Endometrial microvascular endothelial cells (primary cell): ENCODE results near the gene CHFR. TPM values are rescaled to one million over a fixed set of nuclear protein-coding genes. Genes with fewer than 3 reads are reported as not detected.
"Not testable (repeated sequence)": the region's sequence is repeated elsewhere in the genome, so short reads cannot be mapped to it uniquely, and the experiment has no call there.

Source experiments
- in situ Hi-C: cut with HindIII; loops from 2 replicates; pipeline ENCODE4 v1.10.0; 2017; ENCODE audit warnings: low sequenced_read_pairs, low pct_unique_long_range_greater_than_20kb; ENCODE audit errors: inconsistent ontology term
- total RNA-seq: library from RNA; depleted of rRNA; stranded (reverse); fragments of >200 nt; gene quantifications from one replicate; pipeline ENCODE4 v1.2.3, GENCODE V29; 2015; ENCODE audit errors: inconsistent ontology term

The CHFR gene
- total RNA-seq, 1 donor from 2014 or later, result 31.5 TPM

DNA sequence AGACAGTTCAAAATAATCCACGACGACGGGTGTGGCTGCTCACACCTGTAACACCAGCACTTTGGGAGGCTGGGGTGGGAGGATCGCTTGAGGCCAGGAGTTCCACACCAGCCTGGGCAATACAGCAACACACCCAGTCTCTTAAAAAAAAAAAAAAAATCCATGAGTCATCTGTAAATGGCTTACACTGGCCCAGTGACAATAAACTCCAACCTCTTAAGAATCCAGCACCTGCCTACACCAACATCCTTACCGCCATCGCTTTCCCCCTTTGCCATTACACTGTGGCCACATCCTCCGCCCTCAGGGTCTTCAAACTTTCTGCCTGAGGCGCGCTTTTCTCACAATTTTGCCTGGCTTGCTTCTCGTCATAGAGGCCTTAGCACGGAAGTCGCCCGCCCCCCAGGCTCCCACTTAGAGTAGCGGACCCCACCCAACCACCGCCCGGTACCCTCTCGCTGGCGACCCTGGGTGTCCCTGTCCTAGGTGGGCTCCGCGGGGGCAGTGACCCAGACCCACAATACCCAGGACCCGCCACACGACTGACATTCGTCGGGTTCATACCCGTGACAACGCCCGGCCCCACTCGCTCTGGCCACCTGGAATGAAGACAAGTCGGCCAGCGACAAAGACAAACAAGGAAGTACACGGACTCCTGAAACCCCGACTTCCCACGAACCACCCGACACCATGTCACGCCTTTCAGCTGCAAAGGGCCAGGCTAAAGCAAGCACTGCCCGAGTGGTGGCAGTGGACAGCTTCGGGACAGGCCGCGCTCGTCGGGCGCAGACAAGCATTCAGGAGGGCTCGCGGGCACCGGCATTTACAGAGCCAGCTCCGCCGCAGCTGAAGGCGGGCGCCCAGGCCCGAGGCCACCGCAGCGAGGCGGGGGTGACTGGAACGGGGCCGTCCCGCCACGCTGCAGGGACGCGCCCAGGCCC is 59.4 kb downstream of the CHFR start:
- in situ Hi-C loops, result no loop called here

DNA sequence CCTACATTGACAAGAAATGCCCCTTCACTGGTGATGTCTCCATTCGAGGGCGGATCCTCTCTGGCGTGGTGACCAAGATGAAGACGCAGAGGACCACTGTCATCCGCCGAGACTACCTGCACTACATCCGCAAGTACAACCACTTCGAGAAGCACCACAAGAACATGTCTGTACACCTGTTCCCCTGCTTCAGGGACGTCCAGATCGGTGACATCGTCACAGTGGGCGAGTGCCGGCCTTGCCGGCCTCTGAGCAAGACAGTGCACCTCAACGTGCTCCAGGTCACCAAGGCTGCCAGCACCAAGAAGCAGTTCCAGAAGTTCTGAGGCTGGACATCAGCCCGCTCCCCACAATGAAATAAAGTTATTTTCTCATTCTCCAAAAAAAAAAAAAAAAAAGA is 61.5 kb downstream of the CHFR start:
- in situ Hi-C loops, result no loop called here

DNA sequence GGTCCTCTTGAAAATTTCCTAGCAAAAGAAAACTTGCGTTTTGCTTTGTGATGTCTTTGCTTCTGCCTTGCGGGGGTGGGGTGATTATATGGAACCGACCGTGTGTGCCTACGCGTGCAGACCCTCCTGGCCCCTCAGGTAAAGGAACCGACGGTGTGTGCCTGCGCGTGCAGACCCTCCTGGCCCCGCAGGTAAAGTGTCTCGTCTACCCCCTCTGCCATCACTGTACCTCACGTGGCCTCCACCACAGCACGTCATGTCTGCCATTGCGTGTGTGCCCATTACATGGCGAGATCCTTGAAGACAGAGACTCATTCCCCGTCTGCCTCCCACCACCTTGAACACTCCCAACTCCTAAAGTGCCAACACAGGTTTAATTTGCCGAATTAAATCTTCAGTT is 62.3 kb downstream of the CHFR start:
- in situ Hi-C loops, result no loop called here

DNA sequence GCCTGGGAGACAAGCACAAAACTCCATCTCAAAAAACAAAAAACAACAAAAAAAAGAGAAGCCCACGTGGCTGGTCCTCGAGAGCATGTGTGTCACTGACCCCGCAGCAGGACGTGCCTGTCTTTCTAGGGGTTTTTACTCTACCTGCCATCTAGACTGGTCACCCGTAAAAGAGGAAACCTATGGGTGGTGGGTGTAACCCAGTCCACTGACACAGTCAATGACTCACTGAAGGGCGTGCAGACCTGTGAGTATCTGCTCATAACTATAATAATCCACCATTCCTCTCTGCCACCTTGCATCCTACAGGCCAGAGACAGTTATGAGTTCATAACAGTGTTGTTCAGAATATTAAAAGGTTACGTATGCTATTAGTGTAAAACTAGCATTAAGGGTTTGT is 63.4 kb downstream of the CHFR start:
- in situ Hi-C loops, result no loop called here

DNA sequence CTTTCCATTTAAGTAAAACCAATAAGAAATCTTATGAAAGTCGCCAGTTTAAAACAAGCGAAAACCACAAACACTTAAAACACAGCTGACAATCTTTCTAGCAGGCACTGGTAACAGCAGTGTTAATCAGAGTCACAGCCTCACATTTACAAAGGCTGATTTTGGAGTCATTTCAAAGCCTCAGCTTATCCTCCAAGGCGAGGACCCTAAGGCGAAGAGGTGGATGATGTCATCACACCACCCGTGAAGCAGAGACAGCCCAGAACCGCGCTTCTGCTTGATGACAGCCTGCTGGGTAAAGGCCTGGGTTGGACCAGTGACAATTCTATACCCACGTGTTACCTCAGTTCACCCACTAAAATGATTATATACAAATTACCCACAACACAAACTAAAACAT is 68.8 kb downstream of the CHFR start:
- in situ Hi-C loops, result no loop called here

DNA sequence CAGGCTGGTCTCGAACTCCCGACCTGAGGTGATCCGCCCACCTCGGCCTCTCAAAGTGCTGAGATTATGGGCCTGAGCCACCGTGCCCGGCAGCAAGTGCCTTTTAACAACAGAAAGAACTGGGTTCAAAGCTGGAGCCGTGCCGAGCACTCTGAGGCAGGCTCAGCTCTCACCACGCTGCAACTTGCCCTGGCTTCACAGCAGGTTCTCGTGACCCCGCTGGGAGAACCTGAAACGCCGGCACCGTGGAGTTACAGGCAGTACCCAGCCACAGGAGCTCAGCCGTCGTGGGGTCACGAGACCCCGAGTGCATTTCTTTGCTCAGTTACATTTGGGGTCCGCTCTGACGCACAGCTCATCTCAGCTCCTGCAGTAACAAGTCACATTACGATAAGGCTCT is 73.2 kb downstream of the CHFR start:
- in situ Hi-C loops, result no loop called here

DNA sequence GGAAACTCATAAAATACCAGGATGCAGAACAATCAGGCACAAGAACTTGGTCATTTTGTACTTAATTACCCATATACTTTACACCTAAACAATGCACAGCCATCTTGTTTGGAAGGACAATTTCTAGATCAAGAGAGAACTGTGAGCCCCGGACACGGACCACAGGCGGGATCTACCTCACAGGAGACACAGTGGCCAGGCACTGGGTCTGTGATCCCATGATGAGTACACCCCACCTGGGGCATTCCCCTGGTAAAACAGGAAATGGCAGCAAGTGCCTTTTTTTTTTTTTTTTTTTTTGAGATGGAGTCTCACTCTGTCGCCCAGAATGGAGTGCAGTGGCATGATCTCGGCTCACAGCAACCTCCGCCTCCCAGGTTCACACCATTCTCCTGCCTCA is 74.0 kb downstream of the CHFR start:
- in situ Hi-C loops, result no loop called here

DNA sequence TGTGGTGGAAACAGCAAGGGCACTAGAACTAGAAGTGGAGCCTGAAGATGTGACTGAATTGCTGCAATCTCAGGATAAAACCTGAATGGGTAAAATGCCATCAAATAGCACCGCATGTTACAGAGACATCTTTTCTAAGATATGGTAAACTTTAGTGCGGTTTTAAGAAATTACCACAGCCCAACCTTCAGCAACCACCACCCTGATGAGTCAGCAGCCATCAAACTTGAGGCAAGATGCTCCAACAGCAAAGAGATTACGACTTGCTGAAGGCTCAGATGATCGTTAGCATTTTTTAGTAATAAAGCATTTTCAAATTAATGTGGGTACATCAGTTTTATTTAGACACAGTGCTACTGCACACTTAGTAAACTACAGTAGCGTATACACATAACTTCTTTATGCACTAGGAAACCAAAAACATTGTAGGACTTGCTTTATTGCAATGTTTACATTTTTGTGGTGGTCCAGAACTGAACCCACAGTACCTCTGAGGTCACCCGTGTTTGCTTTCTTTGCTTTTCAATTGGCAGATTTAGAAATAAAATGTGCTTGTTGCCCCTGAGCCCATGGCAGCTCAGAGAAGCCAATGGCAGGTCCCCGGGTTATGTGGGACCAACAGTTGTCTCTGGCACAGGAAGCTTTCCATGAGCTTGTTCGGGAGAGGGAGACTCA is 74.6 kb downstream of the CHFR start:
- in situ Hi-C loops, result no loop called here

DNA sequence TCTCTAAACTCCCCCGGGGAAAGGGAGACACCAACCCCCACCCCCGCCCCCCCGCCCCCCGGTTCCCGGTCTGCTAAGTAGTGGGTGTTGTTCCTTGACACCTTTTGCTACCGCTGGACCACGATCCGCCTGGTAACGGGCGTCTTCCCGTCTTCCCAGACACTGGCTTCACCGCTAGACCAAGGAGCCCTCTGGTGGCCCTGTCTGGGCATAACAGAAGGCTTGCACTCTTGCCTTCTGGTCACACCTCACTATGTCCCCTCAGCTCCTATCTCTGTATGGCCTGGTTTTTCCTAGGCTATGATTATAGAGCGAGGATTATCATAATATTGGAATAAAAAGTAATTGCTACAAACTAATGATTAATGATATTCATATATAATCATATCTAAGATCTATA is 78.0 kb downstream of the CHFR start:
- in situ Hi-C loops, result not testable (repeated sequence)

DNA sequence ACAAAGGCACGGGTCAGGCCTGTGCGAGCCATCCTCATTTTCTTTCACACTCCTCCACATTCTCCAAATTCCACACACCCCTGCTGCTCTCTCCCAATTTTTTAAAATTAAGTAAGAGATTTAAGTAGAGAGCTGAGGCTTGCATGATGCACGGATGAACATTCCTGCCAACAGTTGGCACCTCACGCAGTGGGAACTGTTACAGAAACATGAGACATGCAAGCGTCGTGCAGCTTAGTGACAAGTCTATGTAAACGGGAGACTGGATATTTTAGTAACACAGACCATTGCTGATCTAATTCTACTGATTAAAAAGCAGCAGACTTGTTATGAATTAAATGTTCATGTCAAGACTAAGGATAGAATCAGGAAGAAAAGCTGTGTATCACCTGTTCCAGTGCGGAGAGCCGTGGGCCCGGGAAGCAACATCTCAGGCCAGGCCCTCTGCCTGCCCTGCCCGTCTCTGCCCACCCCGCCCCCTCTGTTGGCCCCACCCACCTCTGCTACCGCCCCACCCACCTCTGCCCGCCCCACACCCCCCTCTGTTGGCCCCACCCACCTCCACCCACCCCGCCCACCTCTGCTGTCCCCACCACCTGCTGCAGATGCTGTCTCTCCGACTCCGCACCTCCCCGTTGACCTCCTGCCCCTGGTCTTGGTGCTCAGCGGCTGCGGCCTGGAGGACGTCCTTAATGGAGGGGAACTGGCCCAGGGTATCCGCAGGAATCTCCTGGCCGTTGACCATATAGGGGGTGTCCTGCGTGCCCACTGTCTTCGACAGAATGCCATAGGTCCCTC is 79.9 kb downstream of the CHFR start:
- in situ Hi-C loops, result no loop called here

DNA sequence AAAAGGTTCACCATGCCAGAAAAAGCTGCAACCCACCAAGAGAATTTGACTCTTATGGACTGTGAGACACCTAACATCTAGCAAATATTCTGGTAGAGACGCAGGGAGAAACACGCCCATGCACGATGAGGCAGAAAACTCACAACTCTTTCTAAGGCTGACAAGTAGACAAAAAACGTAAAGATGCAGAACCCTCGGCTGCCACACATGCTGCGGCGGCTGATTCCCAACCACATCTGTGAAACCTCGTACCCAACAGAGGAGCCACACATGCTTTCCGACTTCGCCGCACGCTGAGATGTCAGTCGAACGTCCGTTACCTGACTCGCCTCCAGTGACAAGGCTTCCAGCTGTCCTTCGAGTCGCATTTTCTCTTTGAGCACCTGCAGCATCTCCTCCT is 80.5 kb downstream of the CHFR start:
- in situ Hi-C loops, result no loop called here

DNA sequence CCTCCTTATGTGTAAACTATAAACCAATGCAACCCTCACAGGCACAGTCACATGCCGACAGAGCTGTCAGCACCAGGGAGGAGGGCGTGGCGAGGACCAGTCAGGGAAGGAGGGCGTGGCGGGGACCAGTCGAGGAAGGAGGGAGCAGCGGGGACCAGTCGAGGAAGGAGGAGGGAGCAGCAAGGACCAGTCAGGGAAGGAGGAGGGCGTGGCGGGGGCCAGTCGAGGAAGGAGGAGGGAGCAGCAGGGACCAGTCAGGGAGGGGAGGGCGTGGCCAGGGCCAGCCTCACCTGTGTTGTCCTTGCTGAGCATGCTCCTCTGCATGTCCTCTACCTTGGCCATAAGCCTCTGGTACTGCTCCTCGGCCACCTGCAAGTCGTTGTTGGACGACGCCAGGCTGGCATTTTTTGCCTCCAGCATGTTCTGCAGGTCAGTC is 83.0 kb downstream of the CHFR start:
- in situ Hi-C loops, result no loop called here

DNA sequence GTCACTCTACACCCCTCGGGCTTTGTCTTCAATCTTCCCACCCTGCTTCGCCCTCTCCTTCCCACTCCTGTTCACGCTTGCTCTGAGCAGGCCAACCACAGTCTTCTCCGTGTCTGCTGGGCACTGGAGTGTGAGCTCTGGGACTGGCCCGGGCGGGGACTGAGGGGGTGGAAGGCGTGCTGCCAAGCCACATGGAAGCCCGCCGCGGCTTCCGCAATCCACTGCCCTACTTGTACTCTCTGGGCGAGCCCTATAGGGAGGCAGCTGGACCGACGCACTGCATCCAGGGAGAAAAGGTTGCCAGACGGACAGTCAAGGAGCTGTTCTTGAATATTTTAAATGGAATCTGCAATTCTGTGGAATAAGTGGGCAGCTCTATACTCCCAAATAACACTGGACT is 83.5 kb downstream of the CHFR start:
- in situ Hi-C loops, result no loop called here

DNA sequence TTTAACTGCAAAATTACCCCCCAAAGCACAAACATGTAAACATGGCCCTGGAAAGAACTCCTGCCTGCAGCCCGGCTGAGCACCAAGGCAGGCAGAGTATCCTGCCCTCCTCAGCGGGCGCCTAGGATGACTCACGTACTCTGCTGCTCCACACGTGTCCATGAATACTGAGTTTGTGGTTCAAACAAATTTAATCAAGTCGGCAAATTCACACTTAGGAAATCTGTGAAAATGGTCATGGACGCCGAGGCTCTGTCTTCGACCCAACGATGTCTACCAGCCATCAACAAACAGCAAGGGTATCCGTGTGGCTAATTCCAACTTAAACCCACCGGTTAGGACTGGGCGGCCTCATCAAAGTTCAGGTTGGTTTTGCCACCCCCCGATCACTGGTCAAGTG is 84.3 kb downstream of the CHFR start:
- in situ Hi-C loops, result no loop called here

DNA sequence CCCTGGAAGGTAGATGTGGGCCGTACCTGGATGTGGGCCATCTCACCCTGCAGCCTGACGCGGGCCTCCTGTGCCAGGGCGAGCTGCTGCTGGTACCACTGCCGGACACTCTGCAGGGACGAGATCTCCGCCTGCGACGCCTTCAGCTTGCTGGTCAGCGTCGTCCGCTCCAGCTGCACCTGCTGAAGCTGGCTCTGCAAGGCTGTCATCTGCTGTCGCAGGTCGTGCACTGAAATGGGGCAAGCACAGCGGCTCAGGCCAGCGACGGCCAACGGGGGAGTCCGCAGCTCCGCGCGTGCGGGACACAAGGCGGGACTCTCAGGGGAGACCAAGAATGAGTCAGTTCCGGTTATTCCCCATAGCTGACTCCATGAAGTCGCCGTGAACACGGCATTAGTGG is 85.7 kb downstream of the CHFR start:
- in situ Hi-C loops, result no loop called here

DNA sequence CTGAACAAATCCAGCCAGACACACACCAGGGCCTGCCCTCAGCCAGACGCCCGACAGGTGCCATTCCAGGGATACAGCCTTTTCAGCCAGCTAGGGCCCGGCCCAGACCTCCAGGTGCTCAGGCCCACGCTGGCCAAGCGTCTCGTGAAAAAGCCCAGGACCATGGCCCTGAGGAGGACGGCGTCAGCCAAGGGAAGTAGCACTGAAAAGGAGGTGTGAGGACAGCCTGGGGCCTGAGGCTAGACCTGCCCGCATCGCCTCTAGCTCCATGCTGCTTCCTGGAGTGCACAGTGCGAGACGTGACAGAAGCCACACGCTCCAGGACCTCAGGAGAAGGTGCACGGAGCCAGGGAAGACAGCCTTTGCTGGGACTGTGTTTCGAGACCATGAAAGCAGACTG is 88.6 kb downstream of the CHFR start:
- in situ Hi-C loops, result no loop called here

DNA sequence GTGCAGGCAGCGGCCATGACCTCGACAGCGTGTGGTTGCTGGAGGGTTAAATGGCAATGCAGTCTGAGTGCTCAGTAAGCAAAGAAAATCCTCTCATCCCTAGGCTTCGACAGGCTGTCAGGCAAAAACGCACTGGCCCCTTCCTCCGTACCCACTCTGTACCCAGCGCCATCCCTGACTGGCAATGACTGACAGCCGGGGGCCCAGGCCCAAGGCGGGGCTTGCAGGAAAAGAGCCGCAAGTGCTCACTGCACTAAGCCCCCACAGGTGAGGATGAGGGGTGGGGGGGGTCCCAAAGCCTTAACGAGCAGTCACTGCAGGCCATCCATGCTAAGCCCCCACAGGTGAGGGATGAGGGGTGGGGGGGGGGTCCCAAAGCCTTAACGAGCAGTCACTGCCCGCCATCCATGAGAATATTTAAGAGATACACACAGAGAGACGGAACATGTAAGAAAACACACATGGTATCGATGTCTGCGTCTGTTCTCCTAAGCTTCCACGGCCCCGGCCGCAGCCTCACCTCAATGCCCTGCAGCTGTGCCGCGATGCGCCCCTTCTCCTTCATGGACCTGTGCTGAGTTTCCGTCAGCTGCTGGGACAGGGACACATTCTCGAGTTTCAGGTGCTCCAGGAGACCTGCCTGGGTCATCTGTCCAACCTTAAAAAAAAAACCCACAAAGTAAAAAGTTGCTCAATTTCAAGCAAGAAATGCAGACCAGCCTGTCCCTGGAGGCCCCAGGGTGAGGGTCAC is 89.4 kb downstream of the CHFR start:
- in situ Hi-C loops, result no loop called here

DNA sequence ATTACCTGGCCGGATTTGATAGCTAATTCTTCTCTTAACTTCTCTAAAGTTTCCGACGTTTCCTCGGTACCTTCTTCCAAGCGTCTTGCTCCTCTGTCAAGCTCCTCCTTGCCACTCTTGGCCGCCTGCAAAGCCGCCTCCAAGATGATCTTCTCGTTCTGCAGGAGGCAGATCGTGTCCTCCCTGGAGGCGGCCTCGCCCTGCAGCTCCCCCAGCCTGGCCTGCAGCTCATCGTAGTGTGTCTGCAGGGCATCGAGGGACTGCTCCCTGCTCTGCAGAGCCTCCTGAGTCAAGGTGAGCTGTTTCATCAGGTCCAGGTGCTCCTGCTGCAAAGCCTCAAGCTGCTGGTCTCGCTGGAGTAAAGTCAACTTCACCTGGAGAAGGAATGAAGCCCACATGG is 91.6 kb downstream of the CHFR start:
- in situ Hi-C loops, result no loop called here

DNA sequence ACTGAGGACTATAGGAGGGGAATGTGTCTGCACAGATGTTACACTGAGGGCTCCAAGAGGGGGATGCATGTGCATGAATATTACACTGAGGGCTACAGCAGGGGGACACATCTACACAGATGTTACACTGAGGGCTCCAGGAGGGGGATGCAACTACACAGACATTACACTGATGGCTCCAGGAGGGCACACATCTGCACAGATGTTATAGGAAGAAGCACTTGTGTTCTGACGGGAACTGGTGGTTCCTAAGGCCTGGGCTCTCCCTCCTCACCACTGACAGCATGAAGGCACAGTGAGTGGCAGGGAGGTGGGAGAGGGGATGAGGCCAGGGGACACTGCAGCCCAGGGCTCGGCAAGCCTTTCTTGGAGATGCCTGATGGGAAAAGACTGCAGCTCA is 95.5 kb downstream of the CHFR start:
- in situ Hi-C loops, result not testable (repeated sequence)
